Fibroblast of the aortic adventitia (primary cell): ENCODE measurements around the gene ALG11. TPM values are rescaled to one million over a fixed set of nuclear protein-coding genes. Genes with fewer than 3 reads are reported as not detected.

Source experiments
- DNase-seq: peaks from one replicate; pipeline ENCODE4 v3.0.0-alpha.2; 2010; ENCODE audit warnings: low read depth
- H3K4me3 ChIP-seq: 2 replicates; pipeline ENCODE4 v1.5.1; 2011; ENCODE audit warnings: low read depth, mild to moderate bottlenecking, control low read depth, low read length, moderate library complexity
- total RNA-seq: library from RNA; depleted of rRNA; stranded (reverse); fragments of >200 nt; gene quantifications from 2 replicates; pipeline ENCODE4 v1.2.3, GENCODE V29; 2012; ENCODE audit warnings: low replicate concordance
- TF ChIP-seq, protein P1 (sequence below): IDR thresholded peaks from 2 replicates; pipeline ENCODE4 v1.5.1; 2011; ENCODE audit warnings: mild to moderate bottlenecking, low read length, control low read depth, inconsistent platforms; ENCODE audit not compliant: insufficient read depth

Gene ALG11
- total RNA-seq, 1 donor: 36.3 TPM

DNA sequence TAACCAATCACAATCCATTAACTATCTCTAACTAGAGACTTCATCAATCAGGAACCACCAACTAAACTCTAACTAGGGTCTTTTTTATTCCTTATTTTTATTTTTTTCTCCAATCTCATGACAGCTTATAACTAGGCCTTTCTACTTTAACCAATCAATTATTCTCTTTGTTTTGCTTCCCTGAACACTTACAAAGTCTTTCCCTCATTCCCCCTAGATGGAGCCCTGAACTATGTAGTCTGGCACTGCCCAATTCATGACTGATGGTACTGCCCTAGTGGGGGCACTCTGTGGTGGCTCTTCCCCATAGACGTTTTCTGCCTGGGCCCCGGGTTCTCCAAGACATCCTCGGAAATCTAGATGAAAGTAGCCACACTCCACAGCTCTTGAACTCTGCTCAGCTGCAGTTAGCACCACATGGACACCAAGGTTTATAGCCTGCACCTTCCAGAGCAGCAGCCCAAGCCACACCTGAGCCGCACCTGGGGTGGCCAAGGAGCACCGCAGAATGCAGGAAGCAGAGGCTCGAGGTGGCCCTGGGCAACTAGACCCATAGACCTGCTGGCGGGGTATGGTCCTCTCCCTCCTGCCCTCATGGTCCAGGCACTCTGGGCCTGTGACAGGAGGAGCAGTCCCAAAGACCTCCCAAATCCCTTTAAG is 7.6 kb upstream of the ALG11 start:
- H3K4me3 ChIP-seq: no peak overlapping the region
- TF ChIP-seq, protein P1, sequence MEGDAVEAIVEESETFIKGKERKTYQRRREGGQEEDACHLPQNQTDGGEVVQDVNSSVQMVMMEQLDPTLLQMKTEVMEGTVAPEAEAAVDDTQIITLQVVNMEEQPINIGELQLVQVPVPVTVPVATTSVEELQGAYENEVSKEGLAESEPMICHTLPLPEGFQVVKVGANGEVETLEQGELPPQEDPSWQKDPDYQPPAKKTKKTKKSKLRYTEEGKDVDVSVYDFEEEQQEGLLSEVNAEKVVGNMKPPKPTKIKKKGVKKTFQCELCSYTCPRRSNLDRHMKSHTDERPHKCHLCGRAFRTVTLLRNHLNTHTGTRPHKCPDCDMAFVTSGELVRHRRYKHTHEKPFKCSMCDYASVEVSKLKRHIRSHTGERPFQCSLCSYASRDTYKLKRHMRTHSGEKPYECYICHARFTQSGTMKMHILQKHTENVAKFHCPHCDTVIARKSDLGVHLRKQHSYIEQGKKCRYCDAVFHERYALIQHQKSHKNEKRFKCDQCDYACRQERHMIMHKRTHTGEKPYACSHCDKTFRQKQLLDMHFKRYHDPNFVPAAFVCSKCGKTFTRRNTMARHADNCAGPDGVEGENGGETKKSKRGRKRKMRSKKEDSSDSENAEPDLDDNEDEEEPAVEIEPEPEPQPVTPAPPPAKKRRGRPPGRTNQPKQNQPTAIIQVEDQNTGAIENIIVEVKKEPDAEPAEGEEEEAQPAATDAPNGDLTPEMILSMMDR: no peak
- DNase-seq: no peak

DNA sequence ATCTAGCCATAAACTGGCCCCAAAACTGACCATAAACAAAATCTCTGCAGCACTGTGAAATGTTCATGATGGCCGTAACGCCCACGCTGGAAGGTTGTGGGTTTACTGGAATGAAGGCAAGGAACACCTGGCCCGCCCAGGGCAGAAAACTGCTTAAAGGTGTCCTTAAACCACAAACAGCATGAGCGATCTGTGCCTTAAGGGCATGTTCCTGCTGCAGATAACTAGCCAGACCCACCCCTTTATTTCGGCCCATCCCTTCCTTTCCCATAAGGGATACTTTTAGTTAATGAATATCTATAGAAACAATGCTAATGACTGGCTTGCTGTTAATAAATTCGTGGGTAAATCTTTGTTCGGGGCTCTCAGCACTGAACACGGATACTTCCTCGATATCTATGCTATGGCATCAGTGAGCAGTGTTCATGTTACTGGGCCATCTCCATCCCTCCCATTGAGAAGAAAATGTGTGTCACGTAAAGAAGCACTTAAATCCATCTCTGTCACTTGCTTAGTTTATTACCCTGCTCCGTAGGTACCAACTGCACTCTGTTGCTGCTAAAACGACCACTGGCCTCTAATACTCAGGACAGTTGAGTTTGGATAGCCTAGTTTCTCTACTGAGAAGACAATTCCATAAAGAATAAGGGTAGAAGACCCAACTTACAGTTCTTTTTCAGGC is 6.2 kb upstream of the ALG11 start:
- TF ChIP-seq, protein P1: no peak
- H3K4me3 ChIP-seq: no peak overlapping the region
- DNase-seq: no peak

DNA sequence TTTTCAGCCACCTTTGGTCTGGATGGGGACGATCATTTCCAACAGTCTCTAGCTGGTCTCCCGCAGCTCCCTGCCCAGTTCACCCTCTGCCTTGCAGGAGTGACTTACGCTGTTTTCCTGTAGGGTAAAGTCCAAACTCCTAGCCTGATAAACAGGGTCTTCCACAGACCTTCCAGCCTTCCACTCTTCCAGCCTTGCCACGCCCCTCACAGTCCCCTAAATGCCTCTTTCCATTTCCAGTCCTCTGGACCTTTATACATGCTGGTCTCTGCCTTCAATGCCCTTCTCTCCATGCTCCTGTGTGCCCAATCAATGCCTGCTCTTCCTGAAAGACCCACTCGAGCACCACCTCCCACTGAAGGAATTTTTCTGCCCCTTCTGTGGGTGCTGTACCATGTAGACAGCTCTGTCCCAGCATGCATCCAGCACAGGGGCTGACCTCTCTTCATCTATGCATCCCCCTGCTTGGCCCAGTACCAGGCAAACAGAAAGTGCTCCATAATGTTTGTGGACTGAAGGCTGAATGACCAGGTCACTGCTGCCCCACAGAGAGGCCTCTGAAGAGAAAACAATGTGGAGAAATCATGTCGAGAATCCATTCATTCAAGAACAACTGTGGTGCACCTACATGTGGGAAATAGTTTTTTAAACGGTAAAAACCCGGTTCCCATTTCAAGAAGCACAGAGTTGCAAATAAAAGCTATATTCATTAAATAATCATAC is 5.5 kb upstream of the ALG11 start:
- TF ChIP-seq, protein P1: no peak
- no peak overlapping the region for H3K4me3 ChIP-seq
- DNase-seq: no peak

DNA sequence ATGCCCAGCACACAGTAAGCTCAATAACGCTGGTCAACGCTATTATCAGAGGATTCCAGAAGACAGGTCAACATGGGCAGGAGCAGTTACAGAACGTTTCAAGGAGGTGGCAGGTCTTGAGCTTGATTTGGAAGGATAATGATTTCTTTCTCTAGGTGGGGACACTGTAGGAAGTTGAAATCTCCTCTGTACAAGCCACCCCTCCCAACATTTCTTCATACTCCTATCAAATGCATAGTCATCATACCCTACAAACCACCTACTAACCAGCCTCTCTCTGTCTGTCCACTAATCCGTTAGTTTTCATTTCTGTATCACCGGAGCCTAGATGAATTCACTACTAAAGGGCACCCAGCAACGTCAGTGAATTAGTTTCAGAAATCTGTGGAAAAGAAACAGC is 2.3 kb upstream of the ALG11 start:
- TF ChIP-seq, protein P1: no peak
- no peak for DNase-seq
- H3K4me3 ChIP-seq: no peak overlapping the region

DNA sequence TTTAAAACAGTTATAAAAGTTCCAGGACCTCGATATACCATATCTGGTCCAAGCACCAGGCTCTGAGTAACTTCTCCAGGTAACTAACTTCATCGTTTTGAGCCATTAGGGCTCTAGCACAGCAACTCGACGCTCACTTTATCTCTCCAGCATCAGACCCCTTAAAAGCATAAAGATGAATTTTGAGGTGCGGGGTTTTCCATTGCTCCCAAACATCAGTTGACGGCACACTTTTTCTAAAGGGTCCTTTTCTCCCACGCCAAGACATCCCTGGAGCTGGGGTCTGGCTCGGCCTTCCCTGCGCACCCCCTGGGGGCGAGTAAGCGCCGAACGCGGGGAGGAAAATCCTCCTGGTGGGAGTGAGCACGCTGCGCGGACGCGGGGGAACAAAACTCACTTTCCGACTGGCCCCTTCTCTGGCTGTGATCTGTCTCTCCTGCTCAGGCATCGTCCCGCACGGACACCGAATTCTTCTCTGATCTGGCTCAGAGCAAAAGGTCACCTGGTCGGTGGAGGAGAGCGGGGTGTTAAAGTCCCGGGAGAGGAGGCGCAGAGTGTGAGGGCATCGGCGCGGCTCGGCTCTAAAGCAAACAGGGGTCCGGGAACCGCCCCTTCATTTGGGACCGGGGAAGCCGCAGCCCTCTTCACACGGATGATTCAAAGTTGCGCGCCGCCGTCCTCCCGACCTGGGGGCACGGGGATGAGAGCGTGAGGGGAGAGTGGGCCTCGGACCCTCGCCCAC is 1.1 kb upstream of the ALG11 start, which contains the start of gene ATP7B:
TSS of gene ATP7B (minus strand) at position 561 of the 742 bp plus-strand sequence. CDS start at position 448, 113 bp downstream.
- H3K4me3 ChIP-seq: peak within 1 kb of the TSS; percentile 97
- DNase-seq: no peak
- TF ChIP-seq, protein P1: peak; percentile 21

DNA sequence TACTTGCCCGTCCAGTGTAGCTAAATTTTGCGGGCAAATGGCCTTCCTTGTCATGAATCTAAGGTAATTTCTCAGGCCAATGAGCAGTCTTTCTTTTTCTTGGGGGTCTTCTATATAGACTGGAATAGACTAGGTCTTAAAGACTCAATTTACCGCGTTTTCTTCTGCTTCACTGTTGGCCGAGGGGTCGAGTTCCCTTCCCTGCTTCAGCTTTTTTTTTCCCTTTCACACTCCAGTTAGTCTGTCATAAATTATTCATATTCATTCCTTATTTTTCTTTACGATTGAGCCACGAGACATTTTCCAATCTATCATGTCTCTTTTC is 276 bp downstream of the ALG11 start:
- TF ChIP-seq, protein P1: no peak
- H3K4me3 ChIP-seq: peak overlapping the region; percentile 97
- DNase-seq: no peak
